ENCODE results near the gene CETP. TPM values are rescaled to one million over a fixed set of nuclear protein-coding genes. Genes with fewer than 3 reads are reported as not detected.

Gene CETP
- total RNA-seq, 4 donors from 2014 or later = 0.55 TPM; not detected in 3

DNA sequence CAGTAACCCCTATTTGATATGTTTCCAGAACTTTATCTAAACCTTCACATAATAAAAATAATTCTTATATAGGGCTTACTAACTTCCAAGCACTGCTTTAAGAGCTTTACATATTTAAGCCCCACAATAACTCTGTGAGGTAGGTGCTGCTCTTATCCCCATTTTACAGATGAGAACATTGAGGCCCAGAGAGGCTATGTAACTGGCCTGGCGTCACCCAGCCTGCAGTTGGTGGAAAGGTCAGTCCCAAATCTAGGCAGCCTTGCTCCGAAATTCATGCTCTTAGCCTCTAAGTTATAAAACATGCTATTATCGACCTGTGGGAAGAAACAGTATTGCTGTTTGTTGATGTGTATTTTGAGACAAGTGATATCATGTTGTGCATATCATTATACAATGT lies 36.6 kb downstream of the CETP start:
- intact Hi-C loops (cut with DNase I; ENCODE audit: low total_unique reads) = no loop called here

GRCh38 chr16:56998861-56999260 lies 37.1 kb downstream of the CETP start:
- in situ Hi-C loops (cut with MboI; ENCODE audit: low pct_ligation_motif_present in 1 of 4, low pct_unique_long_range_greater_than_20kb in 1 of 4, low sequenced_read_pairs in 3 of 4) (no loop called here), intact Hi-C loops (cut with DNase I; ENCODE audit: low total_unique reads) (no loop called here)
- Histone ChIP-seq H3K27me3 (no peaks in the 10 kb centered on the region), H3K4me3 (no peak overlapping the region), H3K27ac (peak overlapping the region; percentile 8 to 51 (median 30)), H3K4me1 (peaks cover 0 to 23% (median 4%) of the 10 kb centered on the region in 4 donors), H3K36me3 (no peaks in the 10 kb centered on the region), H3K9me3 (no peaks in the 10 kb centered on the region)
- no peak for DNase-seq
- TF ChIP-seq CTCF (IDR thresholded peaks at IDR 0.05) (no peak), EP300 (IDR thresholded peaks at IDR 0.05; ENCODE audit: low read depth) (no peak)
- 87 to 100% methylated on average over 2 to 6 of the region's 6 CpGs for WGBS, 2 donors (ENCODE audit: low coverage in 1 of 2)

More for the DNA sequence above, 36.6 kb downstream of the CETP start:
- no peak for DNase-seq
- Histone ChIP-seq H3K4me3 (no peak overlapping the region), H3K9me3 (no peaks in the 10 kb centered on the region), H3K4me1 (peaks cover 3 to 26% (median 6%) of the 10 kb centered on the region in 4 donors), H3K36me3 (no peaks in the 10 kb centered on the region), H3K27ac (no peak overlapping the region), H3K27me3 (no peaks in the 10 kb centered on the region)
- in situ Hi-C loops (cut with MboI; ENCODE audit: low pct_ligation_motif_present in 1 of 4, low pct_unique_long_range_greater_than_20kb in 1 of 4, low sequenced_read_pairs in 3 of 4) = no loop called here
- WGBS, 2 donors (ENCODE audit: low coverage in 1 of 2) = 91 to 95% methylated on average over 3 of the region's 3 CpGs
- no peak for TF ChIP-seq POLR2A (IDR thresholded peaks at IDR 0.05)
- no peak for TF ChIP-seq EP300 (IDR thresholded peaks at IDR 0.05; ENCODE audit: low read depth)
- TF ChIP-seq CTCF (IDR thresholded peaks at IDR 0.05) = no peak
- no peak for TF ChIP-seq POLR2AphosphoS5 (IDR thresholded peaks at IDR 0.05)

DNA sequence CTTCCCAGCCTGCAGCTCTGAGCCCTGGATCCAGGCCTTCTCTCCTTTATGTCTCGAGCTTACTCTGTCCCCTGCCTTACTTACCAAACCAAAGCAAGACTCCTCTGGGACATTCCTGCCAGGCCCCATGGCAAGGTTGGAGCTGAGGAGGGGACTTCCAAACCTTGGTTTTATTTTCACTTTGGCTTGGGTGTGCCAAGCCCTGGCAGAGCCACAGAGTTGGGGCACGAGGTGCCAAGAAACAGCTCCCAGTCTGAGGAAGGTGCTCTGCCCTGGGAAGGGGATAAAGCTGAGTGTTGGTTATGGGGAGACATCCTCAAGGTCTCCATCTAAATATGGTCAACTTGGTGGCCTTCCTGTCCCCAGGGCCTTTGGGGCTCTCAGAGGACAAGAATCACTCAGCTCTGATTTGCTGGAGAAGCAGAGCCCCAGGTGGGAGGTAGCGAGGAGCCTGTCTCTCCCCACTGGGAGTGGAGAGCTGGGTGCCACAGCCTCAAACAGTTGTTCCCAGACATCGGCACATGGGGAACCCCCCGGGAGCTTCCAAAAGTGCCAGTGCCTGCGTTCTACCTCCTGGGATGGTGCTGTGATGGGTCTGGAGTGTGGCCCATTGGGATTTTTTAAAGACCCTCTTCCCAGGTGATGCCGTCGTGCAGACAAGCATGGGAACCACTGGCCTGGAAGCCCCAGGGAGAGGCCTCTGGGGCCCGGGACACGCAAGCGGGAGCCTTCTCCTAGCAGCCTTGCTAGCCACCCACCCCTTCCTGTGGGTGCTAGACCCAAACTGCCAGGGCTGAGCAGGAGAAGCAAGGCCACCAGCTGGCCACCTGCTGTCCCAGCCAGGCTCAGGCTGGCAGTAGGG lies 37.9 kb downstream of the CETP start:
- H3K9me3 ChIP-seq = no peaks in the 10 kb centered on the region
- peaks cover 0 to 16% (median 4%) of the 10 kb centered on the region in 4 donors for H3K4me1 ChIP-seq
- H3K4me3 ChIP-seq = no peak overlapping the region
- H3K27me3 ChIP-seq = no peaks in the 10 kb centered on the region
- in situ Hi-C loops (cut with MboI; ENCODE audit: low pct_ligation_motif_present in 1 of 4, low pct_unique_long_range_greater_than_20kb in 1 of 4, low sequenced_read_pairs in 3 of 4) = no loop called here
- 90% methylated on average over 11 of the region's 11 CpGs; no CpG with 5 or more reads in 1 of the 2 donors for WGBS, 2 donors (ENCODE audit: low coverage in 1 of 2)
- intact Hi-C loops (cut with DNase I; ENCODE audit: low total_unique reads) = no loop called here
- DNase-seq = no peak
- TF ChIP-seq POLR2AphosphoS5 (IDR thresholded peaks at IDR 0.05) (no peak), POLR2A (IDR thresholded peaks at IDR 0.05) (no peak), EP300 (IDR thresholded peaks at IDR 0.05; ENCODE audit: low read depth) (no peak), CTCF (IDR thresholded peaks at IDR 0.05) (no peak)
- no peaks in the 10 kb centered on the region for H3K36me3 ChIP-seq
- peak overlapping the region; percentile 29 to 51 (median 39) for H3K27ac ChIP-seq

- intact Hi-C loops (cut with DNase I; ENCODE audit: low total_unique reads) = no loop called here
- no peaks in the 10 kb centered on the region for H3K9me3 ChIP-seq
- H3K4me3 ChIP-seq = no peak overlapping the region
- peaks cover 0 to 16% (median 4%) of the 10 kb centered on the region in 4 donors for H3K4me1 ChIP-seq
- no peaks in the 10 kb centered on the region for H3K36me3 ChIP-seq
- peak overlapping the region; percentile 29 to 51 (median 39) for H3K27ac ChIP-seq
- TF ChIP-seq POLR2A (IDR thresholded peaks at IDR 0.05) (no peak), POLR2AphosphoS5 (IDR thresholded peaks at IDR 0.05) (no peak), CTCF (IDR thresholded peaks at IDR 0.05) (no peak), EP300 (IDR thresholded peaks at IDR 0.05; ENCODE audit: low read depth) (no peak)
- in situ Hi-C loops (cut with MboI; ENCODE audit: low pct_ligation_motif_present in 1 of 4, low pct_unique_long_range_greater_than_20kb in 1 of 4, low sequenced_read_pairs in 3 of 4) = no loop called here
- WGBS, 2 donors (ENCODE audit: low coverage in 1 of 2) = 69 to 80% methylated on average over 1 to 5 of the region's 5 CpGs
- peak; percentile 36 for DNase-seq
- no peaks in the 10 kb centered on the region for H3K27me3 ChIP-seq
Observed at GRCh38 chr16:57000271-57001025, 38.7 kb downstream of the CETP start.
